ENCODE data around the gene ZBTB5. TPM values are rescaled to one million over a fixed set of nuclear protein-coding genes. Genes with fewer than 3 reads are reported as not detected.

ZBTB5 gene
- total and polyA plus RNA-seq, 2 of the 8 experiments (the other 6 are each of a cell fraction or from before 2014, with no cell fraction given), result 13.3 to 14.5 TPM

DNA sequence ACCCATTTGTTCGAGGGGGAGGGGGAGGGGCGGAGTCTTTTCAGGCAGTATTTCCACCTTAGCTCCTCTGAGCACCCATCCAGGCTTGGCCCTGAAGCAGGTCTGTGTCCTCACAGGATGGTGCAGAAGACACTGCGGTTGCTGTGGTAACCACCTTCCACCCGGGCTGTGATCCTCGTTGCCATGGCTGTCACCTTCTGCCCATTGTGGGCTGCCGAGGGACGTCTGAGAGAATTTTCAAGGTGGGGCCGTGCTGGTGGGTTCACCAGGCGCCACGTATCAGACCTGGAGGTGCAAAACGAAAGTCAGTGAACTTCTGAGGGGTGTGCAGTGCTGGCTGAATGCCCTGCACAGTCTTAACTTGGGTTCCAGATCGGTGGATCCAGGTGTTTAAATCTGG is 47.2 kb upstream of the ZBTB5 start:
- Histone ChIP-seq H4K91ac (replicated peaks; ENCODE audit: insufficient read length, low read length) (no peak overlapping the region), H3K4ac (replicated peaks; ENCODE audit: insufficient read length, low read depth, low read length) (no peak overlapping the region), H2BK5ac (ENCODE audit: low read depth, low read length) (no peak overlapping the region), H3K18ac (ENCODE audit: extremely low read depth, low read length) (0 out of 2 replicates have a peak overlapping the region, but pooled peaks have one; percentile 32), H3K79me2 (ENCODE audit: control insufficient read depth in 1 of 2, insufficient read depth in 2 of 2, low read length in 2 of 2) (no peaks in the 10 kb centered on the region), H3K4me3 (ENCODE audit: extremely low read depth in 1 of 4, insufficient read depth in 2 of 4, low read depth in 3 of 4, low read length in 4 of 4) (no peak overlapping the region), H3K4me2 (ENCODE audit: insufficient read depth in 1 of 2, low read depth in 2 of 2, low read length in 2 of 2) (no peak overlapping the region), H3K36me3 (ENCODE audit: control insufficient read depth in 2 of 4, insufficient read depth in 4 of 4, low read length in 3 of 4) (peaks cover 0 to 11% (median 4%) of the 10 kb centered on the region in 4 experiments; a peak in 4 of 8 replicates), H4K8ac (ENCODE audit: extremely low read depth, insufficient read depth, low read length) (no peak overlapping the region), H2BK12ac (ENCODE audit: low read depth, low read length) (no peak overlapping the region), H3K56ac (replicated peaks; ENCODE audit: insufficient read length, low read depth, low read length) (no peak overlapping the region), H3K23ac (ENCODE audit: insufficient read length) (no peak overlapping the region), H2AFZ (ENCODE audit: low read length) (no peak overlapping the region), H3K9me3 (ENCODE audit: insufficient read depth in 2 of 2, low read depth in 1 of 2, low read length in 1 of 2) (no peaks in the 10 kb centered on the region), H2BK15ac (ENCODE audit: low read length) (no peak overlapping the region), H4K5ac (ENCODE audit: insufficient read length, low read depth, low read length) (no peak overlapping the region), H3K4me1 (replicated peaks in 1 of 4; ENCODE audit: control insufficient read depth in 3 of 4, insufficient read depth in 4 of 4, low read length in 3 of 4) (no peaks in the 10 kb centered on the region; a peak in 2 of 7 replicates), H2AK5ac (ENCODE audit: low read depth, low read length) (no peak overlapping the region), H2BK120ac (replicated peaks; ENCODE audit: low read depth, low read length) (no peak overlapping the region), H3K79me1 (ENCODE audit: low read depth, low read length) (no peaks in the 10 kb centered on the region; the same call in 1 of the 2 replicates), H3K23me2 (ENCODE audit: low read depth, low read length) (no peaks in the 10 kb centered on the region), H4K20me1 (replicated peaks in 1 of 2; ENCODE audit: control insufficient read depth in 1 of 2, insufficient read depth in 2 of 2, low read length in 2 of 2) (peaks cover 2 to 6% of the 10 kb centered on the region in 2 experiments), H3K9ac (replicated peaks in 1 of 4; ENCODE audit: extremely low read depth in 1 of 4, low read depth in 3 of 4, low read length in 3 of 4) (no peak overlapping the region), H2BK20ac (ENCODE audit: low read length) (no peak overlapping the region), H3K27ac (ENCODE audit: low read depth, low read length) (no peak overlapping the region), H3K27me3 (replicated peaks in 1 of 4; ENCODE audit: control insufficient read depth in 3 of 4, extremely low read depth in 1 of 4, insufficient read depth in 3 of 4, low read length in 3 of 4) (no peaks in the 10 kb centered on the region), H3K14ac (ENCODE audit: insufficient read length) (no peak overlapping the region)
- ChIA-PET POLR2A (ENCODE audit: partially characterized antibody) (interaction anchor here (0.9 to 2.5 kb wide), 7 partner anchors 8 to 74 kb away, joined by 3 to 13 read pairs (median 4); partner anchors contain the start of genes POLR1E and ZBTB5), CTCF (ENCODE audit: partially characterized antibody) (interaction anchor here (1.0 to 6.5 kb wide), 9 partner anchors 10 to 79 kb away, joined by 3 to 39 read pairs (median 4); partner anchors contain the start of gene POLR1E)
- FAIRE-seq (no peak), DNase-seq (ENCODE audit: low read depth in 1 of 2, low spot score in 2 of 2) (no peak)
- 79% methylated on average over 12 of the region's 12 CpGs; no CpG with 5 or more reads in 1 of the 2 experiments for WGBS, 2 experiments (ENCODE audit: extremely low coverage in 1 of 2, insufficient coverage in 1 of 2, insufficient read length in 1 of 2, insufficient replicate concordance in 2 of 2, low coverage in 1 of 2, low lambda C conversion rate in 2 of 2, missing lambda C conversion rate in 1 of 2)
- TF ChIP-seq NRF1 (IDR thresholded peaks at IDR 0.05; ENCODE audit: low read depth, low read length), result no peak
- no peak for TF ChIP-seq CTBP2 (IDR thresholded peaks at IDR 0.05; ENCODE audit: borderline replicate concordance, insufficient read depth, insufficient read length, low read length)
- TF ChIP-seq KDM4A (IDR thresholded peaks at IDR 0.05; ENCODE audit: low read depth, low read length, severe bottlenecking), result no peak
- TF ChIP-seq SRF (IDR thresholded peaks at IDR 0.05; ENCODE audit: low read depth, low read length), result no peak
- no peak for TF ChIP-seq CHD1 (IDR thresholded peaks at IDR 0.05; ENCODE audit: low read depth, low read length)
- TF ChIP-seq GTF2F1 (IDR thresholded peaks at IDR 0.05; ENCODE audit: borderline replicate concordance, low read depth, low read length), result no peak
- no peak for TF ChIP-seq TCF12 (IDR thresholded peaks at IDR 0.05; ENCODE audit: low read depth, low read length)
- TF ChIP-seq POU5F1 (IDR thresholded peaks at IDR 0.05; ENCODE audit: low read depth, low read length), result no peak
- TF ChIP-seq CEBPB (IDR thresholded peaks at IDR 0.05; ENCODE audit: low read depth, low read length), result no peak
- no peak for TF ChIP-seq ATF2 (IDR thresholded peaks at IDR 0.05; ENCODE audit: low read length)
- TF ChIP-seq SUZ12 (IDR thresholded peaks at IDR 0.05; ENCODE audit: low read length), result no peak
- no peak for TF ChIP-seq TBP (IDR thresholded peaks at IDR 0.05; ENCODE audit: low read depth, low read length)
- TF ChIP-seq PHF8 (conservative IDR thresholded peaks at IDR 0.05; ENCODE audit: low read depth, low read length), result no peak

All from H1 (cell line).